ENCODE data around the gene WNK2.

The WNK2 gene

GRCh38 chr9:93183663-93184431 is at the start of gene WNK2:
WNK2 (plus strand) TSS chr9:93184139; CDS start chr9:93184930, 791 bp downstream.
- DNase-seq = peak; percentile 55

- DNase-seq = no peak
Measured at GRCh38 chr9:93134740-93135444, 49.0 kb upstream of the WNK2 start.

GRCh38 chr9:93136011-93136440 is 47.9 kb upstream of the WNK2 start:
- DNase-seq = no peak

- DNase-seq = no peak
Measured at GRCh38 chr9:93137362-93137761, 46.6 kb upstream of the WNK2 start.

- DNase-seq = no peak
Measured at GRCh38 chr9:93138171-93138764, 45.7 kb upstream of the WNK2 start.

- no peak for DNase-seq
Measured at GRCh38 chr9:93139365-93140182, 44.4 kb upstream of the WNK2 start.

- DNase-seq = no peak
Measured at GRCh38 chr9:93141771-93142483, 42.0 kb upstream of the WNK2 start.

- peak; percentile 53 for DNase-seq
Measured at GRCh38 chr9:93143830-93144530, 40.0 kb upstream of the WNK2 start.

GRCh38 chr9:93146696-93147095 is 37.2 kb upstream of the WNK2 start:
- peak; percentile 64 for DNase-seq

GRCh38 chr9:93147632-93148031 is 36.3 kb upstream of the WNK2 start:
- no peak for DNase-seq

- DNase-seq = no peak
Measured at GRCh38 chr9:93148721-93149120, 35.2 kb upstream of the WNK2 start.

- no peak for DNase-seq
Measured at GRCh38 chr9:93149361-93149760, 34.6 kb upstream of the WNK2 start.

GRCh38 chr9:93151097-93151784 is 32.7 kb upstream of the WNK2 start:
- DNase-seq = no peak

GRCh38 chr9:93154293-93154903 is 29.5 kb upstream of the WNK2 start:
- peak; percentile 73 for DNase-seq

GRCh38 chr9:93155716-93156474 is 28.0 kb upstream of the WNK2 start:
- DNase-seq = no peak

- DNase-seq = peak; percentile 68
Measured at GRCh38 chr9:93156475-93157008, 27.4 kb upstream of the WNK2 start.

- DNase-seq = peak; percentile 90
Measured at GRCh38 chr9:93159601-93160471, 24.1 kb upstream of the WNK2 start.

GRCh38 chr9:93161786-93162562 is 22.0 kb upstream of the WNK2 start:
- DNase-seq = no peak

All from stimulated activated CD8-positive, alpha-beta memory T cell treated with anti-CD3 and anti-CD28 coated beads, Interleukin-4, amount 100 ng/mL, for 48 hours (primary cell).